ENCODE measurements around the gene CPLANE2.
A peak's percentile ranks its signal among the peaks of the same experiment; 100 is the strongest.

The CPLANE2 gene

DNA sequence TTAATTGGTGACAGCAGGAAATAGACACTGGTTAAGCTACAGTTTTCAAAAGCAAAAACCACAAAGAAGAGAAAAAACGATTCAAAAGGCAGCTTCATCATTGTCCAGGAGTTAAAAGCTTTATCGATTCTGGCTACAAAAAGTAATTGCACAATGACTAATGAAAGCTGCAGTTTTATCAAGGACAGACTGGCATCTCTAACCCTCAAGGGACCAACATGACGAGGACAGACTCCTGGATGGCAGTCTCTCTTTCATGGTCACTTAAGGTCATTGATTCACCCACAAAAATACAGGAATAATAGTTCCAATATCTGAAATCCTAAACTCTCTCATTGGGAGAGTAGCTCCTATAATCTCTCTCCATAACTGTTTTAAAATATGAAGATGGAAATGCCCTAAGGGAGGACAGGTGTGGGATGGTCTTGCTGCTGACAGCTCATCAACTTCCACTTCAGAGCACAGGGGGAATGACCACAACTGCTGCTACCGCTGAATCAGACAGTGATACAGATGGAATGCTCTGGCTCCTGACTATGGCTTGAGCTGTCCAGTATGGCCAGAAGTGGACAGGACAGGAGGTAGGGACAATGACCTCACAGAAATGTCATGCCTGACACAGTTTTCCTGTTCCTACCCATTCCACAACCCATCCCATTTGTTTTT is 17.4 kb upstream of the CPLANE2 start:
- H3K4me3 ChIP-seq (ENCODE audit: low read depth, low read length): no peak overlapping the region
- POLR2A ChIA-PET: no interaction called here
- no peak overlapping the region for H3K27ac ChIP-seq (ENCODE audit: extremely low read depth, low read depth, low read length)
- no peaks in the 10 kb centered on the region for H3K9me3 ChIP-seq (ENCODE audit: control insufficient read depth, insufficient read depth, low read depth, low read length)
- H3K36me3 ChIP-seq (ENCODE audit: control insufficient read depth in 2 of 2, insufficient read depth in 1 of 2, low read length in 2 of 2): peaks cover 4 to 59% of the 10 kb centered on the region in 2 experiments; a peak in 2 of 3 replicates
- TF ChIP-seq ZNF571 (tag by site-specific recombination; IDR thresholded peaks at IDR 0.05): no peak
- 0 out of 2 replicates have a peak, but pooled peaks have one; percentile 24 for TF ChIP-seq ZNF366 (tag by site-specific recombination; conservative IDR thresholded peaks at IDR 0.05)
- peaks cover 5% of the 10 kb centered on the region for H3K4me1 ChIP-seq (ENCODE audit: control insufficient read depth, insufficient read depth, low read length)
- CTCF ChIA-PET: interaction anchor here (0.6 to 1.5 kb wide), 6 partner anchors 10 to 513 kb away, joined by 3 to 6 read pairs (median 4); no protein-coding TSS in a partner anchor

DNA sequence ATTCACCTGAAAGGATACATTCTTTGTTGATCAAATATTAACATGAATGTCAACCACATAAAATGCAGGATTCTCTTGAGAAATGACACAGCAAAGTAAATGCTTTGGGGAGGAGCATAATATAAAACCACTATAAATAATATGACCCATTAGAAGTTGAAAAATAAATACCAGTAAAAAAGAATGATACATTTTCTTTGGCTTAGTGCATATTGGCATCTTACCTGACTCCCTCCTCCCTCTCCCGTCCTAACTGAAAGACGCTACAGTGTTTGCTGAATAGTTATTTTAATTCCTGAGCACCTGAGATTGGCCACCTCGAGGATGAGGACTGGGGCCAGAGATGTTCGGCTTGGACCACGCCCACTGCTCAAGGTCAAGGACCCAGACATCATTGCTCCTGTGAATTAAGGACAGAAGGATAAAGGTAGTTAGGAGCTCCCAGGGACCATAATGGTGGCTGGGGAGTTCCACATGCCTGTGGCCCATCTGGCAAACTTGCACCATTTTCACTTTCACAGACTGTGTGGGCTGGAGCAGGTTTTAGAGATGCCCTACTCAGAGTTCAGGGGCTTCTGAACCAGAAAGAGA is 16.4 kb upstream of the CPLANE2 start:
- POLR2A ChIA-PET: no interaction called here
- TF ChIP-seq SCRT2 (tag by site-specific recombination; IDR thresholded peaks at IDR 0.05) (no peak), ZNF561 (tag by site-specific recombination; IDR thresholded peaks at IDR 0.05; ENCODE audit: borderline replicate concordance) (no peak), ZNF658 (tag by site-specific recombination; IDR thresholded peaks at IDR 0.05) (no peak), ZNF202 (tag by site-specific recombination; IDR thresholded peaks at IDR 0.05; ENCODE audit: borderline replicate concordance) (no peak), ZNF548 (tag by site-specific recombination; IDR thresholded peaks at IDR 0.05) (no peak), ZNF155 (tag by site-specific recombination; IDR thresholded peaks at IDR 0.05) (no peak), OSR2 (tag by site-specific recombination; IDR thresholded peaks at IDR 0.05) (no peak), KLF8 (tag by site-specific recombination; IDR thresholded peaks at IDR 0.05) (no peak), ZNF677 (tag by site-specific recombination; IDR thresholded peaks at IDR 0.05) (no peak), ZNF302 (tag by site-specific recombination; IDR thresholded peaks at IDR 0.05; ENCODE audit: low read depth) (no peak), ZNF37A (tag by site-specific recombination; IDR thresholded peaks at IDR 0.05) (no peak), MYNN (tag by site-specific recombination; IDR thresholded peaks at IDR 0.05; ENCODE audit: borderline replicate concordance) (no peak), WT1 (tag by site-specific recombination; IDR thresholded peaks at IDR 0.05) (no peak), ZNF777 (tag by site-specific recombination; IDR thresholded peaks at IDR 0.05; ENCODE audit: borderline replicate concordance) (no peak), BCL11A (tag by site-specific recombination; IDR thresholded peaks at IDR 0.05; ENCODE audit: low read depth) (no peak), SP7 (tag by site-specific recombination; IDR thresholded peaks at IDR 0.05) (no peak)
- no peaks in the 10 kb centered on the region for H3K9me3 ChIP-seq (ENCODE audit: control insufficient read depth, insufficient read depth, low read depth, low read length)
- peaks cover 4 to 59% of the 10 kb centered on the region in 2 experiments; a peak in 2 of 3 replicates for H3K36me3 ChIP-seq (ENCODE audit: control insufficient read depth in 2 of 2, insufficient read depth in 1 of 2, low read length in 2 of 2)
- no peak overlapping the region for H3K27ac ChIP-seq (ENCODE audit: extremely low read depth, low read depth, low read length)
- peaks cover 11% of the 10 kb centered on the region for H3K4me1 ChIP-seq (ENCODE audit: control insufficient read depth, insufficient read depth, low read length)
- no peak overlapping the region for H3K4me3 ChIP-seq (ENCODE audit: low read depth, low read length)
- CTCF ChIA-PET: interaction anchor here (0.6 to 1.5 kb wide), 3 partner anchors 10 to 110 kb away, joined by 4 to 6 read pairs (median 6); no protein-coding TSS in a partner anchor

DNA sequence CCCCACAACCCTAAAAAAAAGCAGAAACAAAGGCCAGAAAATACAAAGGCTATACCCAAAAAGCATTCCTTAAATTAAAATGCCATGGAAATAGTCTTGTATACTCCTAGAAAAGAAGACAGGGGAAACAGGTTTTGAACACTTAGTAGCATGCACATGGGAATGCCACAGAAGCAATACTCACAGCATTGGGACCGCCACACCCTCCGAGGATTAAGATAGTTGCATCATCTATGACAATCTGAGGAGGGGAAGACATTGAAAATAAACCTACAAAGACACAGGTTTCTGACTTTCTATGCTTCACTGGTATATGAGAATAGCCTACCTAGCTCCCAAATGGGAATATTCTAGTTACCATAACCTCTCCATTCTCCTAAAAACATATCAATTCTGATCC is 15.9 kb upstream of the CPLANE2 start:
- POLR2A ChIA-PET: no interaction called here
- CTCF ChIA-PET: interaction anchor here (1.0 kb wide), 1 partner anchor 172 kb away, joined by 3 read pairs; no protein-coding TSS in a partner anchor
- no peaks in the 10 kb centered on the region for H3K9me3 ChIP-seq (ENCODE audit: control insufficient read depth, insufficient read depth, low read depth, low read length)
- no peak overlapping the region for H3K4me3 ChIP-seq (ENCODE audit: low read depth, low read length)
- H3K27ac ChIP-seq (ENCODE audit: extremely low read depth, low read depth, low read length): no peak overlapping the region
- H3K4me1 ChIP-seq (ENCODE audit: control insufficient read depth, insufficient read depth, low read length): peaks cover 16% of the 10 kb centered on the region
- peaks cover 4 to 61% of the 10 kb centered on the region in 2 experiments; a peak in 2 of 3 replicates for H3K36me3 ChIP-seq (ENCODE audit: control insufficient read depth in 2 of 2, insufficient read depth in 1 of 2, low read length in 2 of 2)
- TF ChIP-seq SCRT2 (tag by site-specific recombination; IDR thresholded peaks at IDR 0.05): no peak

DNA sequence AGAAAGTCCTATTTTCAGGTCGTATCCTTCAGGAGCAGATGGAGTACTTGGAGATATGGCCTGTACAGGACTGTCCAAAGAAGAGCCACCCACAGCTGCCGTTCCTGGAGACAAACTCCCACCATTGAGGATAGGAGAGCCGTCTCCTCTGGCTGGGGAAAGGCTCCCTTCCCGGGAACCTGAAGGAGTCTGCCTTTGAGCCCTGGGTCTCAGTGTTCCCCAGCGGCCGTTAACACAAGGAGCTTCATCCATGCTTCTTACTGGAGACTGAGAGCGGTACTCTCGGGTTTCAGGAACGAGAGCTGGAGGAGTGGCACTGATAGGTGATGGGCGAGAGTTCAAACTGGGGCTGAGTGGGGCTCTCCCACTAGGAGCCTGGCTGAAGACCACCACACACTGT is 14.4 kb upstream of the CPLANE2 start:
- CTCF ChIA-PET: no interaction called here
- Histone ChIP-seq H3K4me1 (ENCODE audit: control insufficient read depth, insufficient read depth, low read length) (peaks cover 17% of the 10 kb centered on the region), H3K36me3 (ENCODE audit: control insufficient read depth in 2 of 2, insufficient read depth in 1 of 2, low read length in 2 of 2) (peaks cover 4 to 69% of the 10 kb centered on the region in 2 experiments; a peak in 2 of 3 replicates), H3K4me3 (ENCODE audit: low read depth, low read length) (no peak overlapping the region), H3K27ac (ENCODE audit: extremely low read depth, low read depth, low read length) (no peak overlapping the region), H3K9me3 (ENCODE audit: control insufficient read depth, insufficient read depth, low read depth, low read length) (no peaks in the 10 kb centered on the region)
- POLR2A ChIA-PET: no interaction called here
- TF ChIP-seq KLF7 (tag by site-specific recombination; IDR thresholded peaks at IDR 0.05; ENCODE audit: borderline replicate concordance) (no peak), ZNF654 (tag by site-specific recombination; IDR thresholded peaks at IDR 0.05; ENCODE audit: low read depth) (no peak), ZNF24 (tag by site-specific recombination; IDR thresholded peaks at IDR 0.05) (no peak), ZNF274 (IDR thresholded peaks at IDR 0.05; ENCODE audit: low read length) (no peak), ZNF274 (tag by site-specific recombination; IDR thresholded peaks at IDR 0.05; ENCODE audit: borderline replicate concordance) (no peak), ZNF830 (tag by site-specific recombination; IDR thresholded peaks at IDR 0.05; ENCODE audit: low read depth) (no peak), ZNF707 (tag by site-specific recombination; IDR thresholded peaks at IDR 0.05) (no peak), ZEB2 (tag by site-specific recombination; IDR thresholded peaks at IDR 0.05) (no peak)
- TF ChIP-seq, protein P1, sequence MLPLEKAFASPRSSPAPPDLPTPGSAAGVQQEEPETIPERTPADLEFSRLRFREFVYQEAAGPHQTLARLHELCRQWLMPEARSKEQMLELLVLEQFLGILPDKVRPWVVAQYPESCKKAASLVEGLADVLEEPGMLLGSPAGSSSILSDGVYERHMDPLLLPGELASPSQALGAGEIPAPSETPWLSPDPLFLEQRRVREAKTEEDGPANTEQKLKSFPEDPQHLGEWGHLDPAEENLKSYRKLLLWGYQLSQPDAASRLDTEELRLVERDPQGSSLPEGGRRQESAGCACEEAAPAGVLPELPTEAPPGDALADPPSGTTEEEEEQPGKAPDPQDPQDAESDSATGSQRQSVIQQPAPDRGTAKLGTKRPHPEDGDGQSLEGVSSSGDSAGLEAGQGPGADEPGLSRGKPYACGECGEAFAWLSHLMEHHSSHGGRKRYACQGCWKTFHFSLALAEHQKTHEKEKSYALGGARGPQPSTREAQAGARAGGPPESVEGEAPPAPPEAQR (tag by site-specific recombination; IDR thresholded peaks at IDR 0.05): no peak
- TF ChIP-seq, protein P2, sequence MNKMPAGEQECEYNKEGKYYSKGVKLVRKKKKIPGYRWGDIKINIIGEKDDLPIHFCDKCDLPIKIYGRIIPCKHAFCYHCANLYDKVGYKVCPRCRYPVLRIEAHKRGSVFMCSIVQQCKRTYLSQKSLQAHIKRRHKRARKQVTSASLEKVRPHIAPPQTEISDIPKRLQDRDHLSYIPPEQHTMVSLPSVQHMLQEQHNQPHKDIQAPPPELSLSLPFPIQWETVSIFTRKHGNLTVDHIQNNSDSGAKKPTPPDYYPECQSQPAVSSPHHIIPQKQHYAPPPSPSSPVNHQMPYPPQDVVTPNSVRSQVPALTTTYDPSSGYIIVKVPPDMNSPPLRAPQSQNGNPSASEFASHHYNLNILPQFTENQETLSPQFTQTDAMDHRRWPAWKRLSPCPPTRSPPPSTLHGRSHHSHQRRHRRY (tag by site-specific recombination; IDR thresholded peaks at IDR 0.05): no peak
